EL (cell line): Measurements from ENCODE around the gene CCDC92B.
"Not testable (repeated sequence)": the region's sequence is repeated elsewhere in the genome, so short reads cannot be mapped to it uniquely, and the experiment has no call there.

ENCODE experiments used
- DNase-seq: peaks from one replicate; pipeline ENCODE4 v3.0.0-alpha.2; 2016

CCDC92B gene

DNA sequence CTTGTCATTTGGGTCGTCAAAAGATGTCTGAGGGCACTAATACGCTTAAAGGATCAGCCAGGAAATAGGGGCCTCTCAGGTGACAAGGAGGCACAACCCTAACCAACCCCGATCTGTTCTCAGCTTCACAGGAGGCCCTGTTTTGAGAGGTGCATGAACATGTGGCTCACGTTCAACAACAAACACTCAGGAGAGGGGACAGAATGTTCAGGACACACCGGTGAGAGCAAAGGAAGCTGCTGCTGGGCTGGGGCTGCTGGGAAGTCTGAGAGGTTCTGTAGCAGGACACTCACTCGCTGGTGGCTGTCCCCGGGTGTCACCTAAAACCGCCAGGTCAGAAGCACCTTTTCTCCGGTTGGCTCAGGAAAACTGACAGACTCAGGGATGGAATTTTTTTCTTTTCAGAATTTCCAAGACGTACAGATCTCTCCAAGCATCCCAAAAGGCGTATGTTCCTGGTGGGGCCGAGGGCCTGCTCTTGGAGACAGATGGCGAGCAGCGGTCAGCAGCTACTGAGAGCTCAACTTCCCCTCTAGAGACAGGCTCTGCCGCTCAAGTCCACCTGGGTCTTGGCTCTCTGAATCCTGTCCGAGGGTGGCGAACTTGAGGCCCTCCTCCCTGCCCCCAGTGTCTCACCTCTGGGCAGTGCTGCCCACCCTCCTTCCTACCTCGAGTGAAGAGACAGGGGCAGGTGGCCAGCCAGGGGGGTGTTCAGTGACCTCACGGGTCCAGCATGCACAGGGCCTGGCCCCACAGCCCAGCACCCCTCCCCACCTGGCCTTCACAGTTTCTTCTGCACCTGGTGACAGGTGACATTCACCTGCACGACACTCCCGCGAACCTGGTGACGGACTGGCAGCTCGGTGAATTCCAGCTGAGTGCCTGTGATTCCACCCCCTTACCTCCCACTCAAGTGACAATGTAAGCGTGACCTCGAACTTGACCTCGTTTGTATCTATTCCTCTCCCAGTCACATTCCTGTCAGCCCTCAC lies 60.8 kb downstream of the CCDC92B start:
- no peak for DNase-seq

DNA sequence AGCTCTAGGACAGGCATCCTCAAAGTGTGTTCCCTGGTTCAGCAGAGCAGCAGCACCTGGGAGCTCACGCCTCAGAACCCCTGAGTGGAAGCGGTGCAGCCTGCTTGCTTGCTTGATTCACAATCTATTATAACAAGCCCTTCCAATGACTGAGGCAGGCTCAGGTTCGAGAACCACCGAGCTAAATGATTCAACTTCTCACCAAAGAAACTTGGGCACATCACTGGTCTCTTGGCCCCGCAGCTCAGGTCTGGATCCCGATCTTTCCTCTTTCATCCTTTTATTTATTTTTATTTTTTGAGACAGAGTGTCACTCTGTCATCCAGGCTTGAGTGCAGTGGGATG lies 62.4 kb downstream of the CCDC92B start:
- no peak for DNase-seq

DNA sequence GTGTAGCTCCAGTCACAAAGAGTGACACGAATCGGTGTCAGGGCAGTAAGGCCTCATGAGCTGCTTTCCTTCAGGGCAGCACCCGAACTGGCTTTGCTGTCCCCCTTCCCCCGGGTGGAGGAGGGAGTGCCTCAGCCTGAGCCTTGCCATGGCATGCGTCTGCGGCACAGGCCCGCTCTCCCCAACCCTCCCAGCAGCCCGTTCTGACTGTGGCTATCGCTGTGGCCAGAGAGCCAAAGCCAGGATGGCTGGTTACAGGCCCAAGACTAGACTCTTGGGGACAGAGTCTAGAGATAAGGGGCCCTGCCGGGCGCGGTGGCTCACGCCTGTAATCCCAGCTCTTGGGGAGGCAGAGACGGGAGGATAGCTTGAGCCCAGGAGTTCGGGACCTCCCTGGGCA lies 63.8 kb downstream of the CCDC92B start:
- no peak for DNase-seq

DNA sequence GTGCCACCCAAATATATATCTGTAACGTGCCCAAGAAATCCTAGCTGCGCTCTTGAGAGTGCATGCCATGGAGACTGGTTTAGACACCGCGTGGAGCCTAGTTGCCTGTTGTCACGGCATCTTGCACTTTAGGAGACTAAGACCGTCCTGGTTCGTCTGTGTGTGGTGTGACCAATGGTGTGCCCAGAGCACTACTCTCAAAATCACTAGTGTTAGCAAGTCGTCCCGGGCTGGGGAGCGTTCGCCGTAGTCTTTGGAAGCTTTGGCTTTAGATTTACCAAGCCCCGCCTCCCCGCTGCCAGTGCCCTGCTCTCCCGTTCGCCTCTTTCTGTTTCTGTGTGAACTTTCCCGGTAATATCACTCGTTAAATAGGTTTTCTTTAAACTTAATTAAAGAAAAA lies 64.9 kb downstream of the CCDC92B start:
- no peak for DNase-seq

DNA sequence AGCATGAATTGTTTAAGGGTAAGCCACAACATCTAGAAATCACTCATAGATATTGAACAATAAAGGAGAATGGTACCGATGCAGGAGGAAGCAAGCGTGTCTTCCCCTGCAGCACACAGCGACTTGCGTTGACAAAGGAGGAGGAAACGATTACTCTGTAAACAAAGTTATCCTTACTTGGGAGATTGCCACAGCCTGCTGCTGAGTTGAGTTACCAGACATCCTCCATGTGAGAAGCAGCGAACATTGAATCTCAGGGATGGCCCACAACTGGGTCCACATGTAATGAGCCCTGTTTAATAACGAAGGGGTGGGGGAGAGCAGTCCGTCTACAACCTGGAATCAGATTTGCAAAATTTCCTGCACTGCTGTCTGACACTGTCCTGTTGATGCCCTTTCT lies 65.5 kb downstream of the CCDC92B start:
- DNase-seq: no peak

DNA sequence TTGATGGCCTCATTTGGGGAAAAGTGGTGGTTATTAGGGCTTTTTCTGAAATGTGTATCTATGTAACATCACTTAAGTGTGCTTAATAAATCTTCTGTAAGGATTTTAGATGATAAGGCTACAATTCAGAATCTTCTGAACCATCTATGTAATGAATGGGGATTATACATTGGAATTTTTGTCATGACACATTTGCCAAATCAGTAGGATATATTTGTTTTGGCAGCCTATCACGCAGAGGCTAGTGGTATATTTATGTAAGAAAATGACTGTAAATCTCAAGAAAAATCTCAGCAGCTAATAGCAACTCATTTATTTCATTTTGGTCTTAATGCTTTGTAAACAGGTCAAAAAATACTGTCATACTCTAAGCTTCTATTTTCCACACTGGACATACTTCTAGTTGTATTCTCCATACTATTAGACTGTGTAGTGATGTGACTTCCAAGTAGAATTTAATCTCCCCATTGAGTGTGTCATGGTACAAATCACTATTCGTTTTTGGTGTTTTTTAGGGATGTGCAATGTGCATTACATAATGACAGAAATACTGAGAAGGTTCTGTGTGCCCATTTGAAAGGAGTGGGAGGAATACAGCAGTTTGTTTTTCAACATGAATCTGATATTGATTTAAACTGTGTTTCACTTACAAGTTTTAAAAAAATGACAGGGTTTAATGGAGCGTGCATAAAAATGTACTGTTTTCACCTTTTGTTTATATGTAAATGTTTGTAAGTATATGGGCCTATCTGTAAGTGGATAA lies 67.1 kb downstream of the CCDC92B start:
- no peak for DNase-seq

DNA sequence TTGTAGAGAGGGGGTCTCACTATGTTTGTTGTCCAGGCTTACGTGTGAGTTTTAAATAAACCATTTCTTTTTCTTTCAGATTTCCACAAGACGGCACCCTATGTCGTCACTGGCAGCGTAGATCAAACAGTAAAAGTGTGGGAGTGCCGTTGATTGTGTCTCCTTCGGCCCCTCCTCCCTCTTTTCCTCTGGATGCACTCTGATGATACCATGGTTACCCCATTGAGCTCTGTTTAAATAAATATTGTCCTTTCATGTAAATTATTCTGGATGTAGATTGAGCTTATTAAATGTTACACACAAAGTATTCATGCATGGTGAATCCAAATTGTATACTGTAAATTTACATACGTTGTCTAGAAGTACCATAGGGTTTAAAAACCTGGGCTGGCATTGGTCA lies 67.8 kb downstream of the CCDC92B start:
- DNase-seq: no peak

DNA sequence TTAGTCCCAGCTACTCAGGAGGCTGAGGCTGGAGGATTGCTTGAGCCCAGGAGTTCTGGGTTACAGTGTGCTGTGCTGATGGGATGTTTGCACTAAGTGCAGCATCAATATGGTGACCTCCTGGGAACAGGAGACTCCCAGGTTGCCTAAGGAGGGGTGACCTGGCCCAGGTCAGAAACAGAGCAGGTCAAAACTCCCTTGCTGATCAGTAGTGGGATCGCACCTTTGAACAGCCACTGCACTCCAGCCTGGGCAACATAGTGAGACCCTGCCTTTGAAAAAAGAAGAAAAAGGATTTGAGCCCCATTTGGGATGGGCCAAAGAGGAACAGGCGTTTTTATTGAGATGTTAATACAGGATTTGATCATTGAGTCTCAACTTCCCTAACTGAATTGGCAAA lies 68.5 kb downstream of the CCDC92B start:
- DNase-seq: no peak

DNA sequence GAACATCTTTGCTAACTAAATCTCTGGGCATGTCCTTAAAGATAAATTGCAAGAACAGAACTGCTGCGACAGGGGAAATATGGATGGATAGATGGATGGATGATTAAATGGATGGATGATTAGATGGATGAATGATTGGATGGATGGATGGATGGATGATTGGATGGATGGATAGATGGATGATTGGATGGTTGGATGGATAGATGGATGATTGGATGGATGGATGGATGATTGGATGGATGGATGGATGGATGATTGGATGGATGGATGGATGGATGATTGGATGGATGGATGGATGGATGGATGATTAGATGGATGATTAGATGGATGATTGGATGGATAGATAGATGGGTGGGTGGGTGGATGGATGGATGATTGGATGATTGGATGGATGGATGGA lies 70.2 kb downstream of the CCDC92B start:
- DNase-seq: not testable (repeated sequence)
